GM12892 (cell line): Measurements from ENCODE around the gene ATOH8.

Source experiments
- POLR2A ChIP-seq: IDR thresholded peaks from 2 replicates; pipeline ENCODE4 v1.6.1; 2011; ENCODE audit warnings: low read depth, low read length, control low read depth
- POLR2AphosphoS5 ChIP-seq: IDR thresholded peaks from 2 replicates; pipeline ENCODE4 v1.6.1; 2011; ENCODE audit warnings: low read depth, low read length, control low read depth

GRCh38 chr2:85786444-85786843 lies 32.7 kb downstream of the ATOH8 start:
- no peak for TF ChIP-seq POLR2A
- no peak for TF ChIP-seq POLR2AphosphoS5
